GM12875 (cell line): ENCODE data around the gene DNAJB13.

Experiments
- H3K4me3 ChIP-seq: one replicate; pipeline ENCODE4 v1.5.1; 2011; ENCODE audit warnings: low read depth, low read length, control low read depth
- TF ChIP-seq, protein P1 (sequence below): IDR thresholded peaks from 2 replicates; pipeline ENCODE4 v1.5.1; 2011; ENCODE audit warnings: low read depth, mild to moderate bottlenecking, control low read depth, inconsistent platforms, low read length, moderate library complexity, borderline replicate concordance; ENCODE audit not compliant: insufficient read depth

The DNAJB13 gene

DNA sequence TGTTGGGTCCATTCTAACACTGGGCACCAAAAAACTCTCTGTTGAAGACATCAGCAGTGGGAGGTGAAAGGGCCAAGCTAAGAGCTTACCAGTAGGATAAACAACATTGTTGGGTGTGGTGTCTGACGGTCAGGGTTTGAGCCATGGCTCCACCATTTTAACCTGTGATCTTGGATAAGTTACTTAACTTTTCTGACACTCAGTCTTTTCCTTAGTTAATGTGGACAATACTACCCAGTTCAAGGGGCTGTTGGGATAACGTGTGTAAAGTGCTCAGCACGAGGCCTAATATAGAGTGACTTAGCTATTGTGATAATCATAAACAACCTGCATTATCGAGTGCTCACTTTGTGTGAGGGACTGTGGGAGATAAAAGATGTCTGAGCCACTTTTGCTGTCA is 52.0 kb downstream of the DNAJB13 start:
- no peak overlapping the region for H3K4me3 ChIP-seq

DNA sequence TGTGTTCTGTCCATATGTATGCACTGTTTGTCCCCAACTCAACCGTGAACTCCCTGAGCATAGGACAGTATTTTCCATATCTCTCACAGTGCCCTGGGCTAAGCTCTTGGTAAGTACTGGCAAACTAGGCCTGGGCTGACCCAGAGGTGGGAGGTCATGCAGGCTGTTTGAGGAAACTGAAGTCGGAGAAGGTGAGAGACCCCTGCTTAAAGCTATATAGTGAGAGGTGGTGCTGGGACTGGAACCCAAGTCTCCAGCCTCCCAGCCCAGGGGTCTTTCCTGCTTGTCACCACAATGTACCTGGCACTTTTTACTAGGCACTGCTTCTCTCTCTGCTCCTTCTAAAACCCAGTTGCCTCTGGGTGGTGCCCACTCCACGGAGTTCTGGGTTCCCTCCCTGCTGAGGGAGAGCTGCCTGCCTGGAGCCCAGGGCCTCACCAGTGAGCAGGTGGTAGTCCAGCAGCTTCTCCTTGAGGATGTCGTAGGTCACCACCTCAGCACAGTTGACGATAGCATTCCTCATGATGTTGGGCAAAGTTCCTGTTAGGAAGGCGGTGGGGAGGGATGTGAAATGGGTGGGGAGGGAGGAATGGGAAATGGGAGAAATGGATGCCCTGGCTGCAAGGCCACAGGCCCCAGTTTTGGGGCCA is 53.3 kb downstream of the DNAJB13 start:
- TF ChIP-seq, protein P1, sequence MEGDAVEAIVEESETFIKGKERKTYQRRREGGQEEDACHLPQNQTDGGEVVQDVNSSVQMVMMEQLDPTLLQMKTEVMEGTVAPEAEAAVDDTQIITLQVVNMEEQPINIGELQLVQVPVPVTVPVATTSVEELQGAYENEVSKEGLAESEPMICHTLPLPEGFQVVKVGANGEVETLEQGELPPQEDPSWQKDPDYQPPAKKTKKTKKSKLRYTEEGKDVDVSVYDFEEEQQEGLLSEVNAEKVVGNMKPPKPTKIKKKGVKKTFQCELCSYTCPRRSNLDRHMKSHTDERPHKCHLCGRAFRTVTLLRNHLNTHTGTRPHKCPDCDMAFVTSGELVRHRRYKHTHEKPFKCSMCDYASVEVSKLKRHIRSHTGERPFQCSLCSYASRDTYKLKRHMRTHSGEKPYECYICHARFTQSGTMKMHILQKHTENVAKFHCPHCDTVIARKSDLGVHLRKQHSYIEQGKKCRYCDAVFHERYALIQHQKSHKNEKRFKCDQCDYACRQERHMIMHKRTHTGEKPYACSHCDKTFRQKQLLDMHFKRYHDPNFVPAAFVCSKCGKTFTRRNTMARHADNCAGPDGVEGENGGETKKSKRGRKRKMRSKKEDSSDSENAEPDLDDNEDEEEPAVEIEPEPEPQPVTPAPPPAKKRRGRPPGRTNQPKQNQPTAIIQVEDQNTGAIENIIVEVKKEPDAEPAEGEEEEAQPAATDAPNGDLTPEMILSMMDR: no peak
- no peak overlapping the region for H3K4me3 ChIP-seq

More for the DNA sequence above, 52.0 kb downstream of the DNAJB13 start:
- TF ChIP-seq, protein P1: no peak

DNA sequence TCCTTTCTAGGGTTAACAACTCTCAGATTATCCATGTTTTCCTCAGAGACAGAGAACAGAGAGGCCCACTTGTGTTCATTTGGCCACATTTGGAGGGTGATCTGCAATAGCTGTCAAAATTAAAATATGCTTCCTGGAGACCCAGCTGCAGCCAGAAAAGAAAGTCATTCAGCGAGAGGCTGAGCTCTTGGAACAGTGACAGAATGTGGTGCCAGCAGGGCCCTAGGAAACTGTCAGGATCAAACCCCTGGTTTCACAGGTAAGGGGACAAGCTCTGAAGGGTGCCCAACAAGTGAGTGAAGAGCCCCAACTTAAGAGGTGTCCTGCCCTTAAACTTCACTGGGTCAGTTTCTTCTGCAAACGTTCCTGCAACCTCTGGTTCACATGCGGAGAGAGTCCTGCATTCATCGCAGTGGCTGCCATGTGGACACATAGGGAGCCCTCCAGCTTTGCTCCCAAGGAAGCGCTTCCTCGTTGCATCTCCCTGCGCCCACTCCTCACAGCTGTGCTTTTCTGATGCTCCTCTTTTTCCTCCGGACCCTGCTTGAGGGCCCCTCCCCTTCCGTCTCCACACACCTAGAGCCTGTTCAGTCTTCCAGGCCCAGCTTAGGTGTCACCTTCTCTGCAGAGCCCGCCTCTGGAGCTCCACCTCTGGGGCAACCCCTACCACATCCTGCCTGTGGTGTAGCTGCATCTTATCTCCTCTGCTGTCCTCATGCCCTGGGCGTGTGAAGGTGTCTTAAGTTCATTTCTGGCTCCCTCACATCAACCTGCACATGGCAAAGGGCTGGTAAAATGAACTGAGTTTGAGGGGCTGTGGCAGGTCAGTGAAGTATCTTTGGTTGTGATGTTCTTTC is 54.2 kb downstream of the DNAJB13 start:
- no peak overlapping the region for H3K4me3 ChIP-seq
- TF ChIP-seq, protein P1: no peak

DNA sequence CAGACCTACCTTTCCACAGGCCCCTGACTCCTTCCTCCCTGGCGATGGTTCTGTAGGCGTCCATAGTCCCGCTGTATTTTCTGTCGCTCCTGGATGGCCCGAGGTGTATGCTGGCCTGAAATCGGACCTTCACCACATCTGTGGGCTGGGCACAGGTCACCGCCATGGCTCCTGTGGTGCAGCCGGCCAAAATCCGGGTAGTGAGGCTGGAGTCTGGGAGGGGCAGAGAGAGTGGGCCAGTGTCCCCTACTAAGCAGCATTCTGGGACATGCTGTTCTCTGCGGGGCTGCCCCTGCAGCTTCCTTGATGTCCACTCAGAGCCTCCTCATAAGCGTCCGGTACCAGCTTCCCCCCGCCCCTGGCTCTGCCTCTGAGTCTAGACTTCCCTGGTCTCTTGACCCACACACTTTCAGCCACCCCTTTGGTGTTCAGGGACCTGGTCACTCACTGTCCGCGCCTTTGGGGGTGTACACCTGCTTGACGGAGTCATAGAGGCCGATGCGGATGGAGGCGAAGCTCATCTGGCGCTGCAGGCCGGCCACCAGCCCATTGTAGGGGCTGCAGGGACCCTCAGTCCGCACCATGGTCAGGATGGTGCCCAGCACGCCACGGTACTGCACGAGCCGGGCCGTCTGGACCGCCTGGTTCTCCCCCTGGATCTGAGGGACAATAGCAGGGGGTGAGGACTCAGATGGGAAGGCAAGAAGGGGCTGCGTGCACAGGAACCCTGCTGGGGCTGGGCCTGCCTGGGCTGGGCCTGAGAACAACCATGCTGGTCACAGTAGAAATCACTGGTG is 55.1 kb downstream of the DNAJB13 start:
- TF ChIP-seq, protein P1: no peak
- H3K4me3 ChIP-seq: no peak overlapping the region

DNA sequence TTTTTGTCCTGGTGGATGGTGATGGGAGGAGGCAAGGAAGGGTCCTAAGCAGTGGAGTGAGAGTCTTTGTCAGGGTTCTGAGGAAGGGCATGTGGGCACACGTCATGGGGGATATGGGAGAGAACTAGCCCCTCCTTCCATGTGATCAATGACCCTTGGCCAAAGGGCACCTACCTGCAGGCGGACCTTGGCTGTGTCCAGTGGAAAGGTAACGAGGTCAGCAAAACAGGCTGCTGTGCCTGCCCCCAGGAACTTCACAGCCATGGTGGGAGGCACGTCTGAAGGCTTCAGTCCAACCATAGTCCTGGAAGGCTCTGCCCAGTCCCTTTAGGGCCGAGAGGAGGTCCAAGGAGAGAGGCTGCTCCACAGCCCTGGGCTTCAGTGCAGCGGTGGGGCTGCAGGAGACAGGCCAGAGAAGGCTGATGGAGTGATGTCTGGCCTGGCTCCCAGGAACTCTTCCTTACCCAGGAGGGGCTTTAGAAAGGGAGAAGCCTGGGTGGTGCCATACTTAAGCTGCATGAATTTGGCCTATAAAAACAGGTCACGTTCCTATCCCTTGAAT is 56.0 kb downstream of the DNAJB13 start:
- H3K4me3 ChIP-seq: no peak overlapping the region
- TF ChIP-seq, protein P1: no peak

DNA sequence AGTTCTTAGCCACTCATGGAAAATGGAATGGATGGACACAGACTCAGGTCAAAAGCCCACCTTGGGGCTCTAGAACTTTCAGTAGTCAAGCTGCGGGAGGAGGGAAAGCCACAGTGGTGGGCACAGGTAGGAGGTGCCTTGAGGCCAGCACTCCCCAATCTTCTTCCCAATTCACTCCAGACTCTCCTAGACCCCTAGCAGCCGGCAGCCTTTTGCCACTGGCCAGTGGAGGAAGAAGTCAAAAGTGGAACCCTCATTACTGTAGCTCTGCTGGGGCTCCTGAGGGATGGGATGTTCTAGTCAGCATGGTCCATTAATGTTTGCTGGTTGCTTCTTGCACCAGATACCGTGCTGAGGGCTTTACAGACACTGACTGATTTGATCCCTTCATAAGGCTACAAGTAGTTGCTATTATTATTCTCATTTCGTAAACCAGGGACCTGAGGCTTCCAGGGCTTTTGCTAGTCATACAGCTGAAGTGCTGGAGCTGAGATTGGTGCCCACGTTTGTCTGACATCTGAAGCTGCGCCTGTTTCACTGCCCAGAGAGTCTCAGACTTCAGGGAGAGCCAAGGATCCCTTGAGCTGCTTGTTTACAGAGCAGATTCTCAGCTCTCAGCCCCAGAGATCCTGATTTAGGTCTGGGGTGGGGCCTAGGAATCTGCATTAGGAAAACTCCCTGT is 57.0 kb downstream of the DNAJB13 start:
- no peak overlapping the region for H3K4me3 ChIP-seq
- TF ChIP-seq, protein P1: no peak
